Panc1 (cell line): Measurements from ENCODE around the gene SDK1. TPM values are rescaled to one million over a fixed set of nuclear protein-coding genes. Genes with fewer than 3 reads are reported as not detected.

Experiments
- ATAC-seq: fragments of 200-7000 bp; cut with Tn5 transposase; 2 replicates; pipeline ENCODE4 v1.9.1; 2020; ENCODE audit warnings: mild to moderate bottlenecking, moderate library complexity
- BruUV-seq: library from RNA; stranded (reverse); fragments of 400-500 nt; replicated peaks from 2 replicates; lab custom pipeline; 2021; lab: Mats Ljungman, UMichigan
- CTCF ChIA-PET: fragments of 300-600 bp; sonication (Branson Sonifier 250); formaldehyde crosslinking; loops from one replicate; lab custom pipeline; 2022; ENCODE audit warnings: antibody characterized with exemption; lab: Charles Lee
- POLR2A ChIA-PET: fragments of 300-600 bp; sonication (Branson Sonifier 250); formaldehyde crosslinking; loops from one replicate; lab custom pipeline; 2022; ENCODE audit warnings: antibody characterized with exemption; lab: Charles Lee
- DNase-seq: peaks from one replicate; pipeline ENCODE4 v3.0.0-alpha.2; 2010; ENCODE audit warnings: low read depth, low spot score
- H3K27ac ChIP-seq: 2 replicates; pipeline ENCODE4 v1.5.1; 2011; ENCODE audit warnings: mild to moderate bottlenecking, low read length, inconsistent platforms
- H3K27me3 ChIP-seq: fragments of 200-500 bp; sonication (Bioruptor generic); 2 replicates; pipeline ENCODE4 v1.6.0; 2014; ENCODE audit warnings: low read length, inconsistent platforms; ENCODE audit not compliant: control insufficient read depth, insufficient read depth
- H3K36me3 ChIP-seq: fragments of 200-500 bp; sonication (Bioruptor generic); 2 replicates; pipeline ENCODE4 v1.5.1; 2014; ENCODE audit warnings: inconsistent platforms, mild to moderate bottlenecking, low read length, moderate library complexity; ENCODE audit not compliant: control insufficient read depth, insufficient read depth
- H3K4me1 ChIP-seq: 2 replicates; pipeline ENCODE4 v1.5.1; 2011; ENCODE audit warnings: inconsistent platforms, mild to moderate bottlenecking, low read length, moderate library complexity; ENCODE audit not compliant: control insufficient read depth, insufficient read depth
- H3K4me3 ChIP-seq, 2 experiments: 2 replicates each; pipeline ENCODE4 v1.5.1; 2011 to 2012; ENCODE audit warnings: low read depth in 2 of 2, low read length in 2 of 2, mild to moderate bottlenecking in 2 of 2, inconsistent platforms in 1 of 2, moderate library complexity in 1 of 2
- H3K9me3 ChIP-seq: fragments of 200-500 bp; sonication (Bioruptor generic); 2 replicates; pipeline ENCODE4 v1.5.1; 2014; ENCODE audit warnings: low read depth, mild to moderate bottlenecking, inconsistent platforms, low read length, moderate library complexity; ENCODE audit not compliant: control insufficient read depth, insufficient read depth
- CTCF ChIP-seq: fragments of 450-650 bp; IDR thresholded peaks from 2 replicates; pipeline ENCODE4 v1.5.1; 2017; ENCODE audit warnings: mild to moderate bottlenecking
- POLR2AphosphoS5 ChIP-seq: IDR thresholded peaks from 2 replicates; pipeline ENCODE4 v1.6.1; 2012; ENCODE audit warnings: mild to moderate bottlenecking, low read depth, low read length, moderate library complexity
- REST ChIP-seq, 2 experiments: IDR thresholded peaks; 2 replicates each; pipeline ENCODE4 v1.6.1; 2011 to 2012; ENCODE audit warnings: low read depth in 2 of 2, control low read depth in 1 of 2, low read length in 1 of 2, mild to moderate bottlenecking in 1 of 2, moderate library complexity in 1 of 2; ENCODE audit not compliant: insufficient read depth in 1 of 2
- SIN3A ChIP-seq: IDR thresholded peaks from 2 replicates; pipeline ENCODE4 v1.6.1; 2012; ENCODE audit warnings: low read depth, mild to moderate bottlenecking, low read length, moderate library complexity, borderline replicate concordance; ENCODE audit not compliant: insufficient read depth
- TCF7L2 ChIP-seq: IDR thresholded peaks from 2 replicates; pipeline ENCODE4 v1.6.1; 2011; ENCODE audit warnings: mild to moderate bottlenecking, low read depth, low read length, inconsistent platforms
- in situ Hi-C: cut with HindIII; loops from 2 replicates; pipeline ENCODE4 v1.10.0; 2016; ENCODE audit warnings: low sequenced_read_pairs, low pct_unique_long_range_greater_than_20kb
- intact Hi-C: fragments of 100-400 bp; cut with micrococcal nuclease; formaldehyde crosslinking; loops from one replicate; pipeline ENCODE4 v1.10.0; 2022; ENCODE audit not compliant: unreplicated experiment
- total RNA-seq: library from RNA; stranded (reverse); gene quantifications from one replicate; pipeline ENCODE4 v1.2.1, GENCODE V29; 2021; ENCODE audit not compliant: unreplicated experiment

The SDK1 gene
- total RNA-seq, 1 experiment from 2014 or later: 47.4 TPM

- intact Hi-C loops (no loop called here), in situ Hi-C loops (no loop called here)
- ChIA-PET POLR2A (no interaction called here), CTCF (no interaction called here)
- BruUV-seq: no TSS peak
- Histone ChIP-seq H3K4me3 (no peak overlapping the region), H3K27me3 (no peaks in the 10 kb centered on the region), H3K4me1 (no peaks in the 10 kb centered on the region), H3K9me3 (no peaks in the 10 kb centered on the region), H3K36me3 (no peaks in the 10 kb centered on the region), H3K27ac (no peak overlapping the region)
- ATAC-seq (no peak), DNase-seq (no peak)
- TF ChIP-seq POLR2AphosphoS5 (no peak), REST (IDR thresholded peaks at IDR 0.05; ENCODE audit: insufficient read depth in 1 of 2, low read depth in 2 of 2, low read length in 1 of 2) (no peak), CTCF (no peak), SIN3A (no peak), TCF7L2 (no peak)
Measured at GRCh38 chr7:4138866-4139265, 837.8 kb downstream of the SDK1 start.

GRCh38 chr7:4139656-4140625 lies 838.9 kb downstream of the SDK1 start:
- intact Hi-C loops (no loop called here), in situ Hi-C loops (no loop called here)
- Histone ChIP-seq H3K27ac (no peak overlapping the region), H3K4me3 (no peak overlapping the region), H3K36me3 (no peaks in the 10 kb centered on the region), H3K9me3 (no peaks in the 10 kb centered on the region), H3K27me3 (no peaks in the 10 kb centered on the region), H3K4me1 (no peaks in the 10 kb centered on the region)
- BruUV-seq: no TSS peak
- DNase-seq (no peak), ATAC-seq (no peak)
- POLR2A ChIA-PET: interaction anchor here (0.5 kb wide), 1 partner anchor 975 kb away, joined by 5 read pairs; no protein-coding TSS in a partner anchor
- TF ChIP-seq CTCF (no peak), REST (IDR thresholded peaks at IDR 0.05; ENCODE audit: insufficient read depth in 1 of 2, low read depth in 2 of 2, low read length in 1 of 2) (no peak), POLR2AphosphoS5 (no peak), TCF7L2 (no peak), SIN3A (no peak)
- CTCF ChIA-PET: no interaction called here
